ENCODE measurements around the gene EIF3F. TPM values are rescaled to one million over a fixed set of nuclear protein-coding genes. Genes with fewer than 3 reads are reported as not detected.

The EIF3F gene
- total and polyA plus RNA-seq, 2 of the 13 experiments (the other 11 are each of a cell fraction or from before 2014, with no cell fraction given), result 109 to 191 TPM

DNA sequence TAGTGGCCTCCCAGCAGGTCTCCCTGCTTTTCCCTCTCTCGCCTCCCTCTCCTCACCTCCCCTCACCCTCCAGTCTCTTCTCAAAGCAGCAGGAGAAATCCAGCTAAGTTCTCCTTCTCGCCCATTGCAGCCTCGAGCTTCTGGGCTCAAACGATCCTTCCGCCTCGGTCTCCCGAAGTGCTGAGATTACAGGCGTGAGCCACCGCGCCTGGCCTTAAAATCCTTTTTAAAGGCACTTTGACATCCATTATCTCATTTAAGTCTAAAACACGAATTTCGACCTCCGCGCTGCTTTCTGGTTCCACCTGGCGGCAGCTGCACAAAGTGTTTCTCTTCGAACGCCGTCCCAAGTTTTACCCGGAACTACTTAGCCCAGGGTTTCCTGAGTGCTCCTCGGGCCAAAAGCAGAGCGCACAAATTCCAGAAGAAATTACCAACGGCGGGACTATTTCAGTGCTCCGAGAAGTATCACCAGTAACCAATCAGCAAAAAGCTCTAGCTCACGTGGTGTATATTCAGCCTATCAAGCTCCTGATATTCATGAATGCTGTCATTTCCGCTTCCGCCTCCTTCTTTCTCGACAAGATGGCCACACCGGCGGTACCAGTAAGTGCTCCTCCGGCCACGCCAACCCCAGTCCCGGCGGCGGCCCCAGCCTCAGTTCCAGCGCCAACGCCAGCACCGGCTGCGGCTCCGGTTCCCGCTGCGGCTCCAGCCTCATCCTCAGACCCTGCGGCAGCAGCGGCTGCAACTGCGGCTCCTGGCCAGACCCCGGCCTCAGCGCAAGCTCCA is at the start of gene EIF3F (continued):
- TF ChIP-seq, protein P1, sequence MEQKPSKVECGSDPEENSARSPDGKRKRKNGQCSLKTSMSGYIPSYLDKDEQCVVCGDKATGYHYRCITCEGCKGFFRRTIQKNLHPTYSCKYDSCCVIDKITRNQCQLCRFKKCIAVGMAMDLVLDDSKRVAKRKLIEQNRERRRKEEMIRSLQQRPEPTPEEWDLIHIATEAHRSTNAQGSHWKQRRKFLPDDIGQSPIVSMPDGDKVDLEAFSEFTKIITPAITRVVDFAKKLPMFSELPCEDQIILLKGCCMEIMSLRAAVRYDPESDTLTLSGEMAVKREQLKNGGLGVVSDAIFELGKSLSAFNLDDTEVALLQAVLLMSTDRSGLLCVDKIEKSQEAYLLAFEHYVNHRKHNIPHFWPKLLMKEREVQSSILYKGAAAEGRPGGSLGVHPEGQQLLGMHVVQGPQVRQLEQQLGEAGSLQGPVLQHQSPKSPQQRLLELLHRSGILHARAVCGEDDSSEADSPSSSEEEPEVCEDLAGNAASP (CRISPR knock-in tag; IDR thresholded peaks at IDR 0.05; ENCODE audit: borderline replicate concordance), result peak; percentile 63
- TF ChIP-seq HNRNPK (IDR thresholded peaks at IDR 0.05; ENCODE audit: low read depth, low read length, poor library complexity, severe bottlenecking), result no peak
- TF ChIP-seq KLF16 (CRISPR knock-in tag; IDR thresholded peaks at IDR 0.05), result peak in 1 of 2 experiments; percentile 78; a peak in 2 of 4 replicates
- no peak for TF ChIP-seq NR2F1 (CRISPR knock-in tag; IDR thresholded peaks at IDR 0.05)
- TF ChIP-seq, protein P2, sequence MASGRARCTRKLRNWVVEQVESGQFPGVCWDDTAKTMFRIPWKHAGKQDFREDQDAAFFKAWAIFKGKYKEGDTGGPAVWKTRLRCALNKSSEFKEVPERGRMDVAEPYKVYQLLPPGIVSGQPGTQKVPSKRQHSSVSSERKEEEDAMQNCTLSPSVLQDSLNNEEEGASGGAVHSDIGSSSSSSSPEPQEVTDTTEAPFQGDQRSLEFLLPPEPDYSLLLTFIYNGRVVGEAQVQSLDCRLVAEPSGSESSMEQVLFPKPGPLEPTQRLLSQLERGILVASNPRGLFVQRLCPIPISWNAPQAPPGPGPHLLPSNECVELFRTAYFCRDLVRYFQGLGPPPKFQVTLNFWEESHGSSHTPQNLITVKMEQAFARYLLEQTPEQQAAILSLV (CRISPR knock-in tag; IDR thresholded peaks at IDR 0.05; ENCODE audit: borderline replicate concordance), result no peak; the same call in 1 of the 2 replicates
- no peak; the same call in 1 of the 2 replicates for TF ChIP-seq KLF15 (CRISPR knock-in tag; IDR thresholded peaks at IDR 0.05; ENCODE audit: borderline replicate concordance)
- TF ChIP-seq, protein P3, sequence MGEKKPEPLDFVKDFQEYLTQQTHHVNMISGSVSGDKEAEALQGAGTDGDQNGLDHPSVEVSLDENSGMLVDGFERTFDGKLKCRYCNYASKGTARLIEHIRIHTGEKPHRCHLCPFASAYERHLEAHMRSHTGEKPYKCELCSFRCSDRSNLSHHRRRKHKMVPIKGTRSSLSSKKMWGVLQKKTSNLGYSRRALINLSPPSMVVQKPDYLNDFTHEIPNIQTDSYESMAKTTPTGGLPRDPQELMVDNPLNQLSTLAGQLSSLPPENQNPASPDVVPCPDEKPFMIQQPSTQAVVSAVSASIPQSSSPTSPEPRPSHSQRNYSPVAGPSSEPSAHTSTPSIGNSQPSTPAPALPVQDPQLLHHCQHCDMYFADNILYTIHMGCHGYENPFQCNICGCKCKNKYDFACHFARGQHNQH (CRISPR knock-in tag; IDR thresholded peaks at IDR 0.05), result peak; percentile 94; the same call in 1 of the 2 replicates
- TF ChIP-seq, protein P4, sequence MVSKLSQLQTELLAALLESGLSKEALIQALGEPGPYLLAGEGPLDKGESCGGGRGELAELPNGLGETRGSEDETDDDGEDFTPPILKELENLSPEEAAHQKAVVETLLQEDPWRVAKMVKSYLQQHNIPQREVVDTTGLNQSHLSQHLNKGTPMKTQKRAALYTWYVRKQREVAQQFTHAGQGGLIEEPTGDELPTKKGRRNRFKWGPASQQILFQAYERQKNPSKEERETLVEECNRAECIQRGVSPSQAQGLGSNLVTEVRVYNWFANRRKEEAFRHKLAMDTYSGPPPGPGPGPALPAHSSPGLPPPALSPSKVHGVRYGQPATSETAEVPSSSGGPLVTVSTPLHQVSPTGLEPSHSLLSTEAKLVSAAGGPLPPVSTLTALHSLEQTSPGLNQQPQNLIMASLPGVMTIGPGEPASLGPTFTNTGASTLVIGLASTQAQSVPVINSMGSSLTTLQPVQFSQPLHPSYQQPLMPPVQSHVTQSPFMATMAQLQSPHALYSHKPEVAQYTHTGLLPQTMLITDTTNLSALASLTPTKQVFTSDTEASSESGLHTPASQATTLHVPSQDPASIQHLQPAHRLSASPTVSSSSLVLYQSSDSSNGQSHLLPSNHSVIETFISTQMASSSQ (IDR thresholded peaks at IDR 0.05; ENCODE audit: low read depth), result no peak
- TF ChIP-seq, protein P4 (CRISPR knock-in tag; IDR thresholded peaks at IDR 0.05; ENCODE audit: borderline replicate concordance), result peak; percentile 38; the same call in 1 of the 2 replicates
- TF ChIP-seq, protein P5, sequence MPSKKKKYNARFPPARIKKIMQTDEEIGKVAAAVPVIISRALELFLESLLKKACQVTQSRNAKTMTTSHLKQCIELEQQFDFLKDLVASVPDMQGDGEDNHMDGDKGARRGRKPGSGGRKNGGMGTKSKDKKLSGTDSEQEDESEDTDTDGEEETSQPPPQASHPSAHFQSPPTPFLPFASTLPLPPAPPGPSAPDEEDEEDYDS (CRISPR knock-in tag; IDR thresholded peaks at IDR 0.05), result peak; percentile 32; the same call in 1 of the 2 replicates
- no peak for TF ChIP-seq ZNF891 (CRISPR knock-in tag; IDR thresholded peaks at IDR 0.05)
- TF ChIP-seq ZNF124 (CRISPR knock-in tag; IDR thresholded peaks at IDR 0.05), result 0 out of 2 replicates have a peak, but pooled peaks have one; percentile 43
- peak; percentile 86 for TF ChIP-seq SMC3 (IDR thresholded peaks at IDR 0.05; ENCODE audit: low read length)
- TF ChIP-seq SP1 (IDR thresholded peaks at IDR 0.05), result no peak
- 0 out of 2 replicates have a peak, but pooled peaks have one; percentile 59 for TF ChIP-seq SP1 (CRISPR knock-in tag; IDR thresholded peaks at IDR 0.05)
- peak; percentile 79; the same call in 1 of the 2 replicates for TF ChIP-seq ZZZ3 (CRISPR knock-in tag; IDR thresholded peaks at IDR 0.05; ENCODE audit: borderline replicate concordance)
- TF ChIP-seq, protein P6, sequence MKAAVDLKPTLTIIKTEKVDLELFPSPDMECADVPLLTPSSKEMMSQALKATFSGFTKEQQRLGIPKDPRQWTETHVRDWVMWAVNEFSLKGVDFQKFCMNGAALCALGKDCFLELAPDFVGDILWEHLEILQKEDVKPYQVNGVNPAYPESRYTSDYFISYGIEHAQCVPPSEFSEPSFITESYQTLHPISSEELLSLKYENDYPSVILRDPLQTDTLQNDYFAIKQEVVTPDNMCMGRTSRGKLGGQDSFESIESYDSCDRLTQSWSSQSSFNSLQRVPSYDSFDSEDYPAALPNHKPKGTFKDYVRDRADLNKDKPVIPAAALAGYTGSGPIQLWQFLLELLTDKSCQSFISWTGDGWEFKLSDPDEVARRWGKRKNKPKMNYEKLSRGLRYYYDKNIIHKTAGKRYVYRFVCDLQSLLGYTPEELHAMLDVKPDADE (CRISPR knock-in tag; IDR thresholded peaks at IDR 0.05), result no peak
- TF ChIP-seq MED13 (CRISPR knock-in tag; IDR thresholded peaks at IDR 0.05), result peak; percentile 48; the same call in 1 of the 2 replicates

All from HepG2 (cell line).